ENCODE results near the gene INSRR.

The INSRR gene

GRCh38 chr1:156879876-156880275 lies 21.0 kb upstream of the INSRR start:
- Histone ChIP-seq H3K4me1 (ENCODE audit: control insufficient read depth, insufficient read depth, low read length) (no peaks in the 10 kb centered on the region), H3K9ac (ENCODE audit: low read length) (no peak overlapping the region), H3K36me3 (ENCODE audit: control insufficient read depth, insufficient read depth, low read length) (no peaks in the 10 kb centered on the region), H3K4me3 (ENCODE audit: low read length) (no peak overlapping the region), H3K27me3 (ENCODE audit: control insufficient read depth, insufficient read depth, low read length) (peaks cover 11% of the 10 kb centered on the region), H3K27ac (ENCODE audit: low read depth, low read length) (no peak overlapping the region)

GRCh38 chr1:156877433-156878170 lies 18.7 kb upstream of the INSRR start:
- Histone ChIP-seq H3K36me3 (ENCODE audit: control insufficient read depth, insufficient read depth, low read length) (no peaks in the 10 kb centered on the region), H3K4me1 (ENCODE audit: control insufficient read depth, insufficient read depth, low read length) (no peaks in the 10 kb centered on the region), H3K4me3 (ENCODE audit: low read length) (no peak overlapping the region), H3K27me3 (ENCODE audit: control insufficient read depth, insufficient read depth, low read length) (peaks cover 8% of the 10 kb centered on the region), H3K9ac (ENCODE audit: low read length) (no peak overlapping the region), H3K27ac (ENCODE audit: low read depth, low read length) (no peak overlapping the region)

GRCh38 chr1:156876281-156876680 lies 17.4 kb upstream of the INSRR start:
- Histone ChIP-seq H3K4me1 (ENCODE audit: control insufficient read depth, insufficient read depth, low read length) (no peaks in the 10 kb centered on the region), H3K4me3 (ENCODE audit: low read length) (no peak overlapping the region), H3K36me3 (ENCODE audit: control insufficient read depth, insufficient read depth, low read length) (no peaks in the 10 kb centered on the region), H3K9ac (ENCODE audit: low read length) (no peak overlapping the region), H3K27me3 (ENCODE audit: control insufficient read depth, insufficient read depth, low read length) (peaks cover 6% of the 10 kb centered on the region), H3K27ac (ENCODE audit: low read depth, low read length) (no peak overlapping the region)

GRCh38 chr1:156875341-156875615 lies 16.4 kb upstream of the INSRR start:
- Histone ChIP-seq H3K27me3 (ENCODE audit: control insufficient read depth, insufficient read depth, low read length) (peaks cover 6% of the 10 kb centered on the region), H3K27ac (ENCODE audit: low read depth, low read length) (no peak overlapping the region), H3K9ac (ENCODE audit: low read length) (no peak overlapping the region), H3K4me3 (ENCODE audit: low read length) (no peak overlapping the region), H3K36me3 (ENCODE audit: control insufficient read depth, insufficient read depth, low read length) (no peaks in the 10 kb centered on the region), H3K4me1 (ENCODE audit: control insufficient read depth, insufficient read depth, low read length) (no peaks in the 10 kb centered on the region)

- H3K36me3 ChIP-seq (ENCODE audit: control insufficient read depth, insufficient read depth, low read length): no peaks in the 10 kb centered on the region
- no peaks in the 10 kb centered on the region for H3K4me1 ChIP-seq (ENCODE audit: control insufficient read depth, insufficient read depth, low read length)
- H3K4me3 ChIP-seq (ENCODE audit: low read length): no peak overlapping the region
- peaks cover 2% of the 10 kb centered on the region for H3K27me3 ChIP-seq (ENCODE audit: control insufficient read depth, insufficient read depth, low read length)
- no peak overlapping the region for H3K27ac ChIP-seq (ENCODE audit: low read depth, low read length)
- H3K9ac ChIP-seq (ENCODE audit: low read length): no peak overlapping the region
Measured at GRCh38 chr1:156874572-156875340, 15.8 kb upstream of the INSRR start.

GRCh38 chr1:156874142-156874541 lies 15.2 kb upstream of the INSRR start:
- no peaks in the 10 kb centered on the region for H3K4me1 ChIP-seq (ENCODE audit: control insufficient read depth, insufficient read depth, low read length)
- H3K27ac ChIP-seq (ENCODE audit: low read depth, low read length): no peak overlapping the region
- no peak overlapping the region for H3K9ac ChIP-seq (ENCODE audit: low read length)
- H3K36me3 ChIP-seq (ENCODE audit: control insufficient read depth, insufficient read depth, low read length): no peaks in the 10 kb centered on the region
- H3K27me3 ChIP-seq (ENCODE audit: control insufficient read depth, insufficient read depth, low read length): peaks cover 2% of the 10 kb centered on the region
- H3K4me3 ChIP-seq (ENCODE audit: low read length): no peak overlapping the region

GRCh38 chr1:156873659-156874058 lies 14.7 kb upstream of the INSRR start:
- H3K4me3 ChIP-seq (ENCODE audit: low read length): no peak overlapping the region
- H3K27ac ChIP-seq (ENCODE audit: low read depth, low read length): no peak overlapping the region
- H3K9ac ChIP-seq (ENCODE audit: low read length): no peak overlapping the region
- H3K4me1 ChIP-seq (ENCODE audit: control insufficient read depth, insufficient read depth, low read length): no peaks in the 10 kb centered on the region
- H3K27me3 ChIP-seq (ENCODE audit: control insufficient read depth, insufficient read depth, low read length): no peaks in the 10 kb centered on the region
- H3K36me3 ChIP-seq (ENCODE audit: control insufficient read depth, insufficient read depth, low read length): no peaks in the 10 kb centered on the region

GRCh38 chr1:156869455-156869854 lies 10.5 kb upstream of the INSRR start:
- Histone ChIP-seq H3K27ac (ENCODE audit: low read depth, low read length) (no peak overlapping the region), H3K27me3 (ENCODE audit: control insufficient read depth, insufficient read depth, low read length) (no peaks in the 10 kb centered on the region), H3K36me3 (ENCODE audit: control insufficient read depth, insufficient read depth, low read length) (no peaks in the 10 kb centered on the region), H3K4me1 (ENCODE audit: control insufficient read depth, insufficient read depth, low read length) (no peaks in the 10 kb centered on the region), H3K9ac (ENCODE audit: low read length) (no peak overlapping the region), H3K4me3 (ENCODE audit: low read length) (no peak overlapping the region)

- no peaks in the 10 kb centered on the region for H3K4me1 ChIP-seq (ENCODE audit: control insufficient read depth, insufficient read depth, low read length)
- H3K9ac ChIP-seq (ENCODE audit: low read length): no peak overlapping the region
- H3K27me3 ChIP-seq (ENCODE audit: control insufficient read depth, insufficient read depth, low read length): peaks cover 5% of the 10 kb centered on the region
- no peaks in the 10 kb centered on the region for H3K36me3 ChIP-seq (ENCODE audit: control insufficient read depth, insufficient read depth, low read length)
- H3K4me3 ChIP-seq (ENCODE audit: low read length): no peak overlapping the region
- no peak overlapping the region for H3K27ac ChIP-seq (ENCODE audit: low read depth, low read length)
Measured at GRCh38 chr1:156868341-156868740, 9.4 kb upstream of the INSRR start.

GRCh38 chr1:156866249-156866909 lies 7.5 kb upstream of the INSRR start:
- Histone ChIP-seq H3K4me3 (ENCODE audit: low read length) (no peak overlapping the region), H3K27me3 (ENCODE audit: control insufficient read depth, insufficient read depth, low read length) (peaks cover 14% of the 10 kb centered on the region)

GRCh38 chr1:156865865-156866248 lies 6.9 kb upstream of the INSRR start:
- no peak overlapping the region for H3K9ac ChIP-seq (ENCODE audit: low read length)
- peaks cover 20% of the 10 kb centered on the region for H3K27me3 ChIP-seq (ENCODE audit: control insufficient read depth, insufficient read depth, low read length)
- H3K27ac ChIP-seq (ENCODE audit: low read depth, low read length): no peak overlapping the region

More at GRCh38 chr1:156866249-156866909, 7.5 kb upstream of the INSRR start:
- Histone ChIP-seq H3K4me1 (ENCODE audit: control insufficient read depth, insufficient read depth, low read length) (no peaks in the 10 kb centered on the region), H3K36me3 (ENCODE audit: control insufficient read depth, insufficient read depth, low read length) (no peaks in the 10 kb centered on the region), H3K9ac (ENCODE audit: low read length) (no peak overlapping the region), H3K27ac (ENCODE audit: low read depth, low read length) (no peak overlapping the region)

GRCh38 chr1:156865258-156865657 lies 6.3 kb upstream of the INSRR start:
- H3K27ac ChIP-seq (ENCODE audit: low read depth, low read length): no peak overlapping the region
- no peak overlapping the region for H3K9ac ChIP-seq (ENCODE audit: low read length)
- peaks cover 24% of the 10 kb centered on the region for H3K27me3 ChIP-seq (ENCODE audit: control insufficient read depth, insufficient read depth, low read length)
- H3K4me3 ChIP-seq (ENCODE audit: low read length): no peak overlapping the region
- H3K4me1 ChIP-seq (ENCODE audit: control insufficient read depth, insufficient read depth, low read length): peaks cover 3% of the 10 kb centered on the region
- H3K36me3 ChIP-seq (ENCODE audit: control insufficient read depth, insufficient read depth, low read length): no peaks in the 10 kb centered on the region

More at GRCh38 chr1:156865865-156866248, 6.9 kb upstream of the INSRR start:
- Histone ChIP-seq H3K36me3 (ENCODE audit: control insufficient read depth, insufficient read depth, low read length) (no peaks in the 10 kb centered on the region), H3K4me3 (ENCODE audit: low read length) (no peak overlapping the region), H3K4me1 (ENCODE audit: control insufficient read depth, insufficient read depth, low read length) (no peaks in the 10 kb centered on the region)

Data from rectal smooth muscle tissue (tissue), 1 donor.